Keratinocyte (primary cell): ENCODE data around the gene GCNT1. TPM values are rescaled to one million over a fixed set of nuclear protein-coding genes. Genes with fewer than 3 reads are reported as not detected.

Experiments
- DNase-seq: peaks from one replicate; pipeline ENCODE4 v3.0.0-alpha.2; 2011; ENCODE audit warnings: low read depth, missing footprints, low spot score
- FAIRE-seq: peaks from 2 replicates; lab custom pipeline; 2011; peaks lifted over from hg19 to GRCh38; lab: Jason Lieb, UNC
- H2AFZ ChIP-seq: 2 replicates; pipeline ENCODE4 v1.6.0; 2012; ENCODE audit warnings: low read length, control low read depth, inconsistent platforms; ENCODE audit not compliant: control insufficient read depth
- H3K27ac ChIP-seq: 2 replicates; pipeline ENCODE4 v1.5.1; 2011; ENCODE audit warnings: low read length; ENCODE audit not compliant: control insufficient read depth, insufficient read depth
- H3K27me3 ChIP-seq: 3 replicates; pipeline ENCODE4 v1.6.0; 2011; ENCODE audit warnings: low read length; ENCODE audit not compliant: control insufficient read depth, insufficient read depth; ENCODE audit errors: extremely low read depth
- H3K36me3 ChIP-seq, 2 experiments: 2 replicates in 1 of 2; 3 replicates in 1 of 2; pipeline ENCODE4 v1.5.1; 2011; ENCODE audit warnings: low read length in 2 of 2, mild to moderate bottlenecking in 1 of 2; ENCODE audit not compliant: control insufficient read depth in 2 of 2, insufficient read depth in 2 of 2; ENCODE audit errors: extremely low read depth in 1 of 2
- H3K4me1 ChIP-seq: 3 replicates; pipeline ENCODE4 v1.5.1; 2011; ENCODE audit warnings: low read length; ENCODE audit not compliant: control insufficient read depth, insufficient read depth; ENCODE audit errors: extremely low read depth
- H3K4me2 ChIP-seq: 3 replicates; pipeline ENCODE4 v1.6.0; 2011; ENCODE audit warnings: low read depth, low read length; ENCODE audit not compliant: control insufficient read depth, insufficient read depth; ENCODE audit errors: extremely low read depth
- H3K4me3 ChIP-seq, 3 experiments: fragments of 200-600 bp in 1 of 3; sonication (generic) in 1 of 3; 2 replicates in 2 of 3; 3 replicates in 1 of 3; pipeline ENCODE4 v1.5.1; 2011 to 2016; ENCODE audit warnings: low read length in 3 of 3, mild to moderate bottlenecking in 3 of 3, control low read depth in 2 of 3, inconsistent platforms in 1 of 3, low read depth in 1 of 3, mixed read lengths in 1 of 3, mixed run types in 1 of 3, moderate library complexity in 1 of 3; ENCODE audit not compliant: control insufficient read depth in 2 of 3, insufficient read depth in 2 of 3; ENCODE audit errors: extremely low read depth in 1 of 3
- H3K79me2 ChIP-seq: 2 replicates; pipeline ENCODE4 v1.6.0; 2012; ENCODE audit warnings: low read length; ENCODE audit not compliant: control insufficient read depth, insufficient read depth
- H3K9ac ChIP-seq: 3 replicates; pipeline ENCODE4 v1.6.0; 2011; ENCODE audit warnings: low read length; ENCODE audit not compliant: control insufficient read depth, insufficient read depth; ENCODE audit errors: extremely low read depth
- H3K9me1 ChIP-seq: 3 replicates; pipeline ENCODE4 v1.6.0; 2011; ENCODE audit warnings: low read length; ENCODE audit not compliant: control insufficient read depth, insufficient read depth; ENCODE audit errors: extremely low read depth
- H3K9me3 ChIP-seq: 2 replicates; pipeline ENCODE4 v1.5.1; 2012; ENCODE audit warnings: low read depth, low read length; ENCODE audit not compliant: control insufficient read depth
- H4K20me1 ChIP-seq: 3 replicates; pipeline ENCODE4 v1.6.0; 2011; ENCODE audit warnings: low read length; ENCODE audit not compliant: control insufficient read depth, insufficient read depth; ENCODE audit errors: extremely low read depth
- EZH2 ChIP-seq: IDR thresholded peaks from one replicate; pipeline ENCODE4 v1.6.1; 2012; ENCODE audit warnings: inconsistent platforms, mild to moderate bottlenecking, low read length, moderate library complexity
- dilution Hi-C: fragments of 300-500 bp; cut with MboI; formaldehyde crosslinking; loops from one replicate; pipeline ENCODE4 v1.7.0; 2020; ENCODE audit warnings: low sequenced_read_pairs; ENCODE audit not compliant: extremely low pct_ligation_motif_present
- polyA plus RNA-seq, 5 experiments: library from polyadenylated mRNA; depleted of rRNA in 3 of 5; stranded (reverse) in 3 of 5; stranded (forward) in 1 of 5; unstranded in 1 of 5; fragments of >200 nt; gene quantifications; 1 replicate in 1 of 5; 2 replicates in 3 of 5; 3 replicates in 1 of 5; pipeline versions ENCODE4 v1.2.1 to v1.2.3, GENCODE V29; 2011 to 2012; ENCODE audit warnings: missing spikeins in 2 of 5, low read depth in 1 of 5, low replicate concordance in 1 of 5
- TF ChIP-seq, protein P1 (sequence below), 3 experiments: IDR thresholded peaks in 1 of 3; conservative IDR thresholded peaks in 1 of 3; optimal IDR thresholded peaks in 1 of 3; 2 replicates in 2 of 3; 3 replicates in 1 of 3; pipeline versions ENCODE3 to v1.5.1; 2011; ENCODE audit warnings: low read length in 3 of 3, mild to moderate bottlenecking in 3 of 3, moderate library complexity in 2 of 3, control low read depth in 1 of 3, inconsistent platforms in 1 of 3; ENCODE audit not compliant: insufficient read depth in 2 of 3; ENCODE audit errors: extremely low read depth in 1 of 3

Gene GCNT1
- polyA plus RNA-seq, 1 donor (not counting 4 experiments of a cell fraction or from before 2014, with no cell fraction given): 7.5 TPM

DNA sequence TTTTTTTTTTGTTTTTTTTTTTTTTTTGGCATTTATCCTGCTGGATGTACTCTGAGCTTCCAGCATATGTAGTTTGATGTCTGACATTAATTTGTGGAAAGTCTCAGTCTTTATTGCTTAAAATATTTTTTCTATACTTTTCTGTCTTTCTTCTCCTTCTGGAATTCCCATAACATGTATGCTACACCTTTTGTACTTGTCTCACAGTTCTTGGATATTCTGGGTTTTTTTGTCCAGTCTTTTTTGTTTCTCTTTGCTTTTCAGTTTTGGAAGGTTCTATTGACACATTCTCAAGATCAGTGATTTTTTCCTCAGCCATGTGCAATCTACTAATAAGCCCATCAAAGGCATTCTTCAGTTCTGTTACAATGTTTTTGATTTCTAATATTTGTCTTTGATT lies 45.3 kb upstream of the GCNT1 start:
- Histone ChIP-seq H3K9ac (no peak overlapping the region), H3K4me3 (no peak overlapping the region), H3K4me1 (no peaks in the 10 kb centered on the region), H3K9me1 (no peaks in the 10 kb centered on the region), H3K36me3 (no peaks in the 10 kb centered on the region), H3K27ac (no peak overlapping the region), H4K20me1 (no peaks in the 10 kb centered on the region), H2AFZ (no peak overlapping the region), H3K79me2 (no peaks in the 10 kb centered on the region), H3K9me3 (no peaks in the 10 kb centered on the region), H3K4me2 (no peak overlapping the region), H3K27me3 (no peaks in the 10 kb centered on the region)
- TF ChIP-seq, protein P1, sequence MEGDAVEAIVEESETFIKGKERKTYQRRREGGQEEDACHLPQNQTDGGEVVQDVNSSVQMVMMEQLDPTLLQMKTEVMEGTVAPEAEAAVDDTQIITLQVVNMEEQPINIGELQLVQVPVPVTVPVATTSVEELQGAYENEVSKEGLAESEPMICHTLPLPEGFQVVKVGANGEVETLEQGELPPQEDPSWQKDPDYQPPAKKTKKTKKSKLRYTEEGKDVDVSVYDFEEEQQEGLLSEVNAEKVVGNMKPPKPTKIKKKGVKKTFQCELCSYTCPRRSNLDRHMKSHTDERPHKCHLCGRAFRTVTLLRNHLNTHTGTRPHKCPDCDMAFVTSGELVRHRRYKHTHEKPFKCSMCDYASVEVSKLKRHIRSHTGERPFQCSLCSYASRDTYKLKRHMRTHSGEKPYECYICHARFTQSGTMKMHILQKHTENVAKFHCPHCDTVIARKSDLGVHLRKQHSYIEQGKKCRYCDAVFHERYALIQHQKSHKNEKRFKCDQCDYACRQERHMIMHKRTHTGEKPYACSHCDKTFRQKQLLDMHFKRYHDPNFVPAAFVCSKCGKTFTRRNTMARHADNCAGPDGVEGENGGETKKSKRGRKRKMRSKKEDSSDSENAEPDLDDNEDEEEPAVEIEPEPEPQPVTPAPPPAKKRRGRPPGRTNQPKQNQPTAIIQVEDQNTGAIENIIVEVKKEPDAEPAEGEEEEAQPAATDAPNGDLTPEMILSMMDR (optimal IDR thresholded peaks at IDR 0.05 in 1 of 3, IDR thresholded peaks at IDR 0.05 in 1 of 3, conservative IDR thresholded peaks at IDR 0.05 in 1 of 3; ENCODE audit: extremely low read depth in 1 of 3, insufficient read depth in 2 of 3, low read length in 3 of 3): no peak
- no peak for TF ChIP-seq EZH2
- FAIRE-seq (no peak), DNase-seq (no peak)
- dilution Hi-C loops: no loop called here

DNA sequence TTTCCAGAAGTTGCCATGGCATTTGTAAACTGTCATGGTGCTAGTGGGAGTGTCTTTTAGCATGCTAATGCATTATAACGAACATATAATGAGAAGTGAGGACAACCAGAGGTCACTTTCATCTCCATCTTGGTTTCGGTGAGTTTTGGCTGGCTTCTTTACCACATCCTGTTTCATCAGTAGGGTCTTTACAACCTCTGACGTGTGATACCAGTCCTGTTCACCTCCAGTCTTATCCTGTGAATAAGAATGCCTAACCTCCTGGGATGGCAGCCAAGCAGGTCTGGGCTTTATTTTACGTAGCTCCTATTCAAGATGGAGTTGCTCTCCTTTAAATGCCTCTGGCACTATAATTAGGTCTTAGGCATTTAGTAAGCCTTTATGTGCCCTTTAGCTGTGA lies 44.3 kb upstream of the GCNT1 start:
- Histone ChIP-seq H3K4me3 (no peak overlapping the region), H3K4me2 (no peak overlapping the region), H3K4me1 (no peaks in the 10 kb centered on the region), H3K36me3 (no peaks in the 10 kb centered on the region), H3K9me3 (no peaks in the 10 kb centered on the region), H2AFZ (no peak overlapping the region), H3K9ac (no peak overlapping the region), H3K27ac (no peak overlapping the region), H3K27me3 (no peaks in the 10 kb centered on the region), H3K79me2 (no peaks in the 10 kb centered on the region), H3K9me1 (no peaks in the 10 kb centered on the region), H4K20me1 (no peaks in the 10 kb centered on the region)
- dilution Hi-C loops: no loop called here
- FAIRE-seq (no peak), DNase-seq (no peak)
- TF ChIP-seq, protein P1 (optimal IDR thresholded peaks at IDR 0.05 in 1 of 3, IDR thresholded peaks at IDR 0.05 in 1 of 3, conservative IDR thresholded peaks at IDR 0.05 in 1 of 3; ENCODE audit: extremely low read depth in 1 of 3, insufficient read depth in 2 of 3, low read length in 3 of 3): no peak
- TF ChIP-seq EZH2: no peak
